HAP-1 (cell line): ENCODE measurements around the gene ZNF280B.
"Not testable (repeated sequence)": the region's sequence is repeated elsewhere in the genome, so short reads cannot be mapped to it uniquely, and the experiment has no call there.

Experiments
- DNase-seq, 2 experiments: peaks; one replicate each; pipeline ENCODE4 v3.0.0-alpha.2; 2016 to 2020; ENCODE audit warnings: low spot score in 2 of 2
- H3K27me3 ChIP-seq: fragments of 250-450 bp; sonication (Bioruptor Pico); 2 replicates; pipeline ENCODE4 v1.5.1; 2020; ENCODE audit warnings: low read depth, mild to moderate bottlenecking, moderate library complexity
- H3K36me3 ChIP-seq: fragments of 250-450 bp; sonication (Bioruptor Pico); replicated peaks from 2 replicates; pipeline ENCODE4 v1.5.1; 2020; ENCODE audit warnings: mild to moderate bottlenecking
- H3K4me1 ChIP-seq: fragments of 250-450 bp; sonication (Bioruptor Pico); 2 replicates; pipeline ENCODE4 v1.5.1; 2020; ENCODE audit warnings: mild to moderate bottlenecking
- H3K4me3 ChIP-seq: fragments of 250-450 bp; sonication (Bioruptor Pico); 2 replicates; pipeline ENCODE4 v1.5.1; 2020; ENCODE audit warnings: mild to moderate bottlenecking, moderate library complexity
- H3K9me3 ChIP-seq: fragments of 250-450 bp; sonication (Bioruptor Pico); 2 replicates; pipeline ENCODE4 v1.5.1; 2020; ENCODE audit warnings: mild to moderate bottlenecking, moderate library complexity
- in situ Hi-C: fragments of 300-500 bp; cut with MboI; formaldehyde crosslinking; loops from 3 replicates; pipeline ENCODE4 v1.14.3; 2020; ENCODE audit warnings: low sequenced_read_pairs, inconsistent platforms, mixed read lengths

The ZNF280B gene

GRCh38 chr22:22547692-22548300 is 39.3 kb upstream of the ZNF280B start:
- Histone ChIP-seq H3K4me1 (no peaks in the 10 kb centered on the region), H3K36me3 (no peaks in the 10 kb centered on the region), H3K27me3 (no peaks in the 10 kb centered on the region), H3K4me3 (no peak overlapping the region), H3K9me3 (no peaks in the 10 kb centered on the region)
- in situ Hi-C loops = no loop called here
- no peak for DNase-seq

- DNase-seq = no peak
- Histone ChIP-seq H3K4me3 (no peak overlapping the region), H3K9me3 (no peaks in the 10 kb centered on the region), H3K27me3 (no peaks in the 10 kb centered on the region), H3K4me1 (no peaks in the 10 kb centered on the region), H3K36me3 (no peaks in the 10 kb centered on the region)
- in situ Hi-C loops = no loop called here
Observed at GRCh38 chr22:22547226-22547625, 38.7 kb upstream of the ZNF280B start.

DNA sequence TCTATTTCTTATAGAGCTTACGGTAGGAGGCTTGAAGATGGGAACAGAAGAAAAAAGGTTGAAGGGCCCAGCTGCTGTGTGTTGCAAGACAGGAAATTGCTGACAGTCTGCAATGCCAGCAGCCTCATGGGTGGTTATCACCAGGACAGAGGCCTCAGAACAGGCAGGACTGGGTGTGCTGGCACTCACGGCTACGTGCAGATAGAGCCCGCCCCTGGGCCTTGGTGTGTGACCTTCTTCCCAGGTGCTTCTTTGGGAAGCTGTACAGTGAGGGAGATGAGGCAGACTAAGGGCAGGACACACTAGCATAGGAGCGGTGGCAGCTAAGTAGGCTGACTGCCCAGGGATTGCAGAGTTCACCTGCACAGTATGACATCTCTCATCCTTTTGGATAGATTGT is 37.9 kb upstream of the ZNF280B start:
- Histone ChIP-seq H3K4me1 (no peaks in the 10 kb centered on the region), H3K27me3 (no peaks in the 10 kb centered on the region), H3K4me3 (no peak overlapping the region), H3K36me3 (no peaks in the 10 kb centered on the region), H3K9me3 (no peaks in the 10 kb centered on the region)
- no peak for DNase-seq
- in situ Hi-C loops = no loop called here

DNA sequence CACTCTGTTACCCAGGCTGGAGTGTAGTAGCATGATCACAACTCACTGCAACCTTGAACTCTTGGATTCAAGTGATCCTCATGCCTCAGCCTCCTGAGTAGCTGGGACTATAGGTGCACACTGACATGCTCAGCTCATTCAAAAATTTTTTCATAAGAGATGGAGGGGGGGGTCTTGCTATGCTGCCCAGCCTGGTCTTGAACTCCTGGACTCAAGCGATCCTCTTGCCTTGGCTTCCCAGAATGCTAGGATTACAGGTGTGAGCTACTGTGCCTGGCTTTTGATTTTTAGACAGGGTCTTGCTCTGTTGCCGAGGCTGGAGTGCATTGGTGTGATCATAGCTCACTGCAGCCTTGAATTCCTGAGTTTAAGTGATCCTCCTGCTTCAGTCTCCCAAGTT is 36.5 kb upstream of the ZNF280B start:
- H3K27me3 ChIP-seq = no peaks in the 10 kb centered on the region
- in situ Hi-C loops = no loop called here

GRCh38 chr22:22538226-22538989 is 29.9 kb upstream of the ZNF280B start:
- Histone ChIP-seq H3K4me1 (no peaks in the 10 kb centered on the region), H3K9me3 (no peaks in the 10 kb centered on the region), H3K36me3 (no peaks in the 10 kb centered on the region), H3K27me3 (no peaks in the 10 kb centered on the region), H3K4me3 (no peak overlapping the region)
- DNase-seq = no peak
- in situ Hi-C loops = no loop called here

More for the DNA sequence above, 36.5 kb upstream of the ZNF280B start:
- H3K9me3 ChIP-seq = no peaks in the 10 kb centered on the region
- no peaks in the 10 kb centered on the region for H3K4me1 ChIP-seq
- no peak for DNase-seq
- no peak overlapping the region for H3K4me3 ChIP-seq
- H3K36me3 ChIP-seq = no peaks in the 10 kb centered on the region

DNA sequence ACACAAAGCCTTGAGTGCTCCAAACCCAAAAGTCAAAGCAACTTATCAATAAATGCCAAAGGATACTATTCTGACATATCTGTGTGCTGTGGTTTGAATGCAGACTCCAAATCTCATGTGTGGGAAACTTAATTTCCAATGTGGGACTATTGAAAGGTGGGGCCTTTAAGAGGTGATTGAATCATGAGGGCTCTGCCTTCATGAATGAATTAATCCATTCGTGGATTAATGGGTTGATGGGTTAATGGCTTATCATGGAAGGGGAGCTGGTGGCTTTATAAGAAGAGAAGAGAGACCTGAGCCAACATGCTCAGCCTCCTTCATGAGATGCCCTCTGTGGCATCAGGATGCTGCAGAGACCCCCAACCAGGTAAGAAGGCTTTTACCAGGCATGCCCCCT is 28.4 kb upstream of the ZNF280B start:
- Histone ChIP-seq H3K9me3 (no peaks in the 10 kb centered on the region), H3K4me3 (no peak overlapping the region), H3K27me3 (no peaks in the 10 kb centered on the region), H3K36me3 (no peaks in the 10 kb centered on the region), H3K4me1 (no peaks in the 10 kb centered on the region)
- DNase-seq = no peak
- in situ Hi-C loops = no loop called here

- Histone ChIP-seq H3K4me3 (no peak overlapping the region), H3K4me1 (no peaks in the 10 kb centered on the region), H3K36me3 (no peaks in the 10 kb centered on the region), H3K9me3 (no peaks in the 10 kb centered on the region), H3K27me3 (no peaks in the 10 kb centered on the region)
- in situ Hi-C loops = no loop called here
- DNase-seq = no peak
Observed at GRCh38 chr22:22536515-22536914, 28.0 kb upstream of the ZNF280B start.

DNA sequence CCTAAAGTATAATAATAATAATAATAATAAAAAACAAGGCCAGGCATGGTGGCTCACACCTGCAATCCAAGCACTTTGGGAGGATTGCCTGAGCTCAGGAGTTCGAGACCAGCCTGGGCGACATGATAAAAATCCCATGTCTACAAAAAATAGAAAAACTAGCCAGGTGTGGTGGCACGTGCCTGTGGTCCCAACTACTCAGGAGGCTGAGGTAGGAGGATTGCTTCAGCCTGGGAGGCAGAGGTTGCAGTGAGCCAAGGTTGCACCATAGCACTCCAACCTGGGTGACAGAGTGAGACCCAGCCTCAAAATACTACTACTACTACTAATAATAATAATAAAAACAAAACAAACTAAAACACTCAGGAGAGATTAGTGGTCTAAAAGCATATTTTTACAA is 27.1 kb upstream of the ZNF280B start:
- no peaks in the 10 kb centered on the region for H3K27me3 ChIP-seq
- H3K4me3 ChIP-seq = no peak overlapping the region
- no peaks in the 10 kb centered on the region for H3K4me1 ChIP-seq
- H3K36me3 ChIP-seq = no peaks in the 10 kb centered on the region
- in situ Hi-C loops = no loop called here
- no peak for DNase-seq
- no peaks in the 10 kb centered on the region for H3K9me3 ChIP-seq

- Histone ChIP-seq H3K4me3 (no peak overlapping the region), H3K4me1 (no peaks in the 10 kb centered on the region), H3K36me3 (no peaks in the 10 kb centered on the region), H3K9me3 (no peaks in the 10 kb centered on the region), H3K27me3 (no peaks in the 10 kb centered on the region)
- in situ Hi-C loops = no loop called here
- no peak for DNase-seq
Observed at GRCh38 chr22:22534604-22535415, 26.3 kb upstream of the ZNF280B start.

- H3K27me3 ChIP-seq = no peaks in the 10 kb centered on the region
- in situ Hi-C loops = no loop called here
- no peaks in the 10 kb centered on the region for H3K36me3 ChIP-seq
- no peaks in the 10 kb centered on the region for H3K9me3 ChIP-seq
- H3K4me1 ChIP-seq = no peaks in the 10 kb centered on the region
- DNase-seq = no peak
- no peak overlapping the region for H3K4me3 ChIP-seq
Observed at GRCh38 chr22:22533863-22534262, 25.3 kb upstream of the ZNF280B start.

GRCh38 chr22:22533417-22533816 is 24.9 kb upstream of the ZNF280B start:
- H3K4me3 ChIP-seq = no peak overlapping the region
- no peaks in the 10 kb centered on the region for H3K9me3 ChIP-seq
- in situ Hi-C loops = no loop called here
- no peaks in the 10 kb centered on the region for H3K27me3 ChIP-seq
- no peak for DNase-seq
- no peaks in the 10 kb centered on the region for H3K4me1 ChIP-seq
- H3K36me3 ChIP-seq = no peaks in the 10 kb centered on the region

DNA sequence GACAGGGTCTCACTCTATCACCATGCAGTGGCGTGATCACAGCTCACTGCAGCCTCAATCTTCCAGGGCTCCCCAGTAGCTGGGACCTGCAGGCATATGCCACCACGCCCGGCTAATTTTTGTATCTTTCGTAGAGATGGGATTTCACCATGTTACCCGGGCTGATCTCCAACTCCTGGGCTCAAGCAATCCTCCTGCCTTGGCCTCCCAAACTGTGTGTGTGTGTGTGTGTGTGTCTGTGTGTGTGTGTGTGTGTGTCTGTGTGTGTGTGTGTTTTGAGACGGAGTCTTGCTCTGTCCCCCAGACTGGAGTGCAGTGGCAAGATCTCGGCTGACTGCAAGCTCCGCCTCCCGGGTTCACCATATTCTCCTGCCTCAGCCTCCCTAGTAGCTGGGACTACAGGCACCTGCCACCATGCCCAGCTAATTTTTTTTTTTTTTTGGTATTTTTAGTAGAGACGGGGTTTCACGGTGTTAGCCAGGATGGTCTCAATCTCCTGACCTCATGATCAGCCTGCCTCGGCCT is 24.1 kb upstream of the ZNF280B start:
- in situ Hi-C loops, H3K4me3 ChIP-seq, H3K9me3 ChIP-seq, H3K4me1 ChIP-seq, H3K27me3 ChIP-seq, DNase-seq, H3K36me3 ChIP-seq: not testable (repeated sequence)

GRCh38 chr22:22531770-22532546 is 23.4 kb upstream of the ZNF280B start:
- H3K4me3 ChIP-seq = no peak overlapping the region
- in situ Hi-C loops = no loop called here
- no peaks in the 10 kb centered on the region for H3K27me3 ChIP-seq
- no peaks in the 10 kb centered on the region for H3K36me3 ChIP-seq
- no peaks in the 10 kb centered on the region for H3K9me3 ChIP-seq
- H3K4me1 ChIP-seq = no peaks in the 10 kb centered on the region
- DNase-seq = no peak
